Neuronal stem cell (in vitro differentiated cells): ENCODE measurements around the gene AHRR.

Experiments
- DNase-seq: peaks from one replicate; pipeline ENCODE4 v3.0.0-alpha.2; 2013; ENCODE audit warnings: low spot score
- H2AFZ ChIP-seq: one replicate; pipeline ENCODE4 v1.6.1; 2013; ENCODE audit warnings: mild to moderate bottlenecking, low read length, inconsistent platforms
- H2AK5ac ChIP-seq: 2 replicates; pipeline ENCODE4 v1.6.1; 2013; ENCODE audit warnings: low read depth, mild to moderate bottlenecking, inconsistent platforms, low read length, moderate library complexity, mixed read lengths
- H2BK120ac ChIP-seq: 2 replicates; pipeline ENCODE4 v1.6.1; 2013; ENCODE audit warnings: low read depth, mild to moderate bottlenecking, inconsistent platforms, low read length, moderate library complexity, mixed read lengths
- H2BK12ac ChIP-seq: one replicate; pipeline ENCODE4 v1.6.1; 2013; ENCODE audit warnings: low read length, inconsistent platforms
- H2BK15ac ChIP-seq: 2 replicates; pipeline ENCODE4 v1.6.1; 2013; ENCODE audit warnings: mild to moderate bottlenecking, low read length, inconsistent platforms, mixed read lengths
- H2BK5ac ChIP-seq: one replicate; pipeline ENCODE4 v1.6.1; 2013; ENCODE audit warnings: inconsistent platforms, mild to moderate bottlenecking, low read length, moderate library complexity
- H3K14ac ChIP-seq: one replicate; pipeline ENCODE4 v1.6.1; 2013; ENCODE audit warnings: low read length, inconsistent platforms
- H3K18ac ChIP-seq: 2 replicates; pipeline ENCODE4 v1.6.1; 2013; ENCODE audit warnings: low read length, inconsistent platforms
- H3K23ac ChIP-seq: 2 replicates; pipeline ENCODE4 v1.6.1; 2013; ENCODE audit warnings: low read depth, mild to moderate bottlenecking, mixed read lengths, low read length, inconsistent platforms; ENCODE audit not compliant: poor library complexity
- H3K27ac ChIP-seq: replicated peaks from 3 replicates; pipeline ENCODE4 v1.5.1; 2013; ENCODE audit warnings: low read length, inconsistent platforms
- H3K27me3 ChIP-seq, 3 experiments: 2 replicates each; pipeline ENCODE4 v1.6.1; 2013; ENCODE audit warnings: low read length in 3 of 3, mild to moderate bottlenecking in 2 of 3, inconsistent platforms in 1 of 3, low read depth in 1 of 3, mixed read lengths in 1 of 3, moderate library complexity in 1 of 3; ENCODE audit not compliant: control insufficient read depth in 3 of 3, insufficient read depth in 3 of 3
- H3K36me3 ChIP-seq, 2 donors: replicated peaks in 1 of 2; 2 replicates each; pipeline ENCODE4 v1.6.1; 2013; ENCODE audit warnings: low read length in 2 of 2; ENCODE audit not compliant: control insufficient read depth in 2 of 2, insufficient read depth in 2 of 2
- H3K4ac ChIP-seq: 2 replicates; pipeline ENCODE4 v1.6.1; 2013; ENCODE audit warnings: inconsistent platforms, mild to moderate bottlenecking, low read length, moderate library complexity
- H3K4me1 ChIP-seq, 2 donors: 1 replicate in 1 of 2; 2 replicates in 1 of 2; pipeline ENCODE4 v1.6.1; 2013; ENCODE audit warnings: low read length in 2 of 2, low read depth in 1 of 2; ENCODE audit not compliant: control insufficient read depth in 2 of 2, insufficient read depth in 1 of 2
- H3K4me2 ChIP-seq: one replicate; pipeline ENCODE4 v1.6.1; 2013; ENCODE audit warnings: mild to moderate bottlenecking, low read length, inconsistent platforms; ENCODE audit not compliant: insufficient read depth, poor library complexity, severe bottlenecking
- H3K4me3 ChIP-seq, 2 donors: 2 replicates each; pipeline ENCODE4 v1.5.1; 2013; ENCODE audit warnings: low read length in 2 of 2, mild to moderate bottlenecking in 2 of 2, inconsistent platforms in 1 of 2, moderate library complexity in 1 of 2
- H3K79me1 ChIP-seq: one replicate; pipeline ENCODE4 v1.6.1; 2013; ENCODE audit warnings: low read depth, mild to moderate bottlenecking, inconsistent platforms, low read length, moderate library complexity
- H3K9ac ChIP-seq: one replicate; pipeline ENCODE4 v1.6.1; 2013; ENCODE audit warnings: mild to moderate bottlenecking, low read depth, low read length, inconsistent platforms; ENCODE audit not compliant: poor library complexity
- H3K9me3 ChIP-seq, 2 donors: replicated peaks in 1 of 2; 2 replicates each; pipeline versions ENCODE3 to v1.6.1; 2013; ENCODE audit warnings: low read length in 2 of 2, mild to moderate bottlenecking in 2 of 2, inconsistent platforms in 1 of 2, low read depth in 1 of 2, mixed read lengths in 1 of 2, moderate library complexity in 1 of 2; ENCODE audit not compliant: control insufficient read depth in 2 of 2, insufficient read depth in 1 of 2
- H4K8ac ChIP-seq: one replicate; pipeline ENCODE4 v1.6.1; 2013; ENCODE audit warnings: low read depth, mild to moderate bottlenecking, inconsistent platforms, low read length, moderate library complexity
- H4K91ac ChIP-seq: one replicate; pipeline ENCODE4 v1.6.1; 2013; ENCODE audit warnings: low read length, low read depth, mild to moderate bottlenecking, inconsistent platforms; ENCODE audit not compliant: poor library complexity
- WGBS, 2 donors: extraction: QIAGEN DNeasy Blood & Tissue Kit; methylation state at CpG; one replicate each; pipeline ENCODE4 v1.1.7; 2013; ENCODE audit warnings: missing lambda C conversion rate in 2 of 2, mixed read lengths in 1 of 2; ENCODE audit not compliant: insufficient read length in 2 of 2, insufficient replicate concordance in 1 of 2; ENCODE audit errors: extremely low coverage in 2 of 2; 5-methylcytosine and 5-hydroxymethylcytosine counted together

The AHRR gene

DNA sequence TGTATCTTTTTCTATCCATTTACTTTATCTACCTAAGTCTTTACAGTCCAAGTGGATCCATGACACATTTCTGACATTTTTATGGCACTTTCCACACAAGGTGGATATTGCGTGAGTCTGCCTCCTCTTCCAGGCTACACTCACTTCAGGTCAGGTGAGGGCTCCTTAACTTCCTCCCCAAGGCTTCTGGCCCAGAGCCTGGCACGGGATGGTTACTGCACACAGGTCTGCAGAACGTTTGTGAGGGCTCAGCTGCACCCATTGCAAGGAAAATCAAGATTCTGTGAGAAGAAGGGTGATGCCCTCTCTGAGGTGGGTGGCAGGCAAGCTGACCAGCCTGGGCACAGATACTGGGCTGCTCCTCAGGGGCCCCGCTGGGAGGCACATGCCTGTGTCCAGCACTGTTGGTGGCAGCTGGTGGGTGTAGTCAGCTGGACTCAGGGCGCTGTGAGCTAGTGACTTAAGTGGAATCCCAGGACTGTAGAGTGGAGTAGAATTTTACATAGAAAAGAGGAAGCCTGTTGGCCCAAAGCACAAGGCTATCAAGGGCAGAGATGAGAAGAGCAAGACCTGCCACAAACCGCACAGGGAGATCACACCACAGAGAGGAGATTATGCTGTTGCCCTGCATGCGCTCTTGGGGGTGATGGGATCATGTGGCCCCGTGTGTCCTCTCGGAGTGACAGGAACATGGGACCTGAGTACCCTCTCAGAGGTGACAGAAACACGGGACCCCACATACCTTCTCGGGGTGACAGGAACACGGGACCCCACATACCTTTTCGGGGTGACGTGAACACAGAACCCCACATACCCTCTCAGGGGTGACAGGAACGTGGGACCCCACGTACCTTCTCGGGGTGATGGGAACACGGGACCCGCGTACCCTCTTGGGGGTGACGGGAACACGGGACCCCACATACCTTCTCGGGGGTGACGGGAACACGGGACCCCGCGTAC, 21.3 kb downstream of the AHRR start:
- no peaks in the 10 kb centered on the region for H3K36me3 ChIP-seq
- no peak overlapping the region for H3K14ac ChIP-seq
- peak overlapping the region; percentile 26 for H2BK5ac ChIP-seq
- H2AFZ ChIP-seq = no peak overlapping the region
- H3K23ac ChIP-seq = peak overlapping the region; percentile 4
- no peak overlapping the region for H3K4me2 ChIP-seq
- peak overlapping the region; percentile 69 for H2BK12ac ChIP-seq
- no peak overlapping the region for H4K91ac ChIP-seq
- peaks cover 3 to 14% of the 10 kb centered on the region in 2 donors for H3K4me1 ChIP-seq
- peak overlapping the region; percentile 17 for H2BK120ac ChIP-seq
- no peak overlapping the region for H2BK15ac ChIP-seq
- H4K8ac ChIP-seq = no peak overlapping the region
- H3K9me3 ChIP-seq = peaks cover 5 to 10% of the 10 kb centered on the region in 2 donors
- no peak overlapping the region for H3K27ac ChIP-seq
- no peaks in the 10 kb centered on the region for H3K79me1 ChIP-seq
- H3K4ac ChIP-seq = no peak overlapping the region
- peak overlapping the region; percentile 85 for H2AK5ac ChIP-seq
- DNase-seq = no peak
- H3K18ac ChIP-seq = peak overlapping the region; percentile 89
- WGBS, 2 donors = no CpG with 5 or more reads among the region's 27 CpGs
- no peak overlapping the region for H3K4me3 ChIP-seq
- H3K9ac ChIP-seq = no peak overlapping the region
- H3K27me3 ChIP-seq = peaks cover 2 to 17% (median 3%) of the 10 kb centered on the region in 3 experiments

GRCh38 chr5:343461-344401, 22.2 kb downstream of the AHRR start:
- H3K9ac ChIP-seq = peak overlapping the region; percentile 60
- peaks cover 3 to 14% of the 10 kb centered on the region in 2 donors for H3K4me1 ChIP-seq
- peak overlapping the region; percentile 26 for H2BK5ac ChIP-seq
- peak overlapping the region; percentile 56 for H3K14ac ChIP-seq
- peak overlapping the region in 1 of 2 donors; percentile 74 for H3K4me3 ChIP-seq
- peak overlapping the region; percentile 17 for H2BK120ac ChIP-seq
- no peak overlapping the region for H2BK15ac ChIP-seq
- no peak for DNase-seq
- H3K4me2 ChIP-seq = peak overlapping the region; percentile 80
- H2AFZ ChIP-seq = peak overlapping the region; percentile 77
- H3K4ac ChIP-seq = no peak overlapping the region
- peaks cover 2 to 19% (median 6%) of the 10 kb centered on the region in 3 experiments for H3K27me3 ChIP-seq
- H4K91ac ChIP-seq = no peak overlapping the region
- peak overlapping the region; percentile 89 for H3K18ac ChIP-seq
- peak overlapping the region; percentile 4 for H3K23ac ChIP-seq
- peaks cover 5 to 10% of the 10 kb centered on the region in 2 donors for H3K9me3 ChIP-seq
- H2BK12ac ChIP-seq = peak overlapping the region; percentile 69
- H3K79me1 ChIP-seq = no peaks in the 10 kb centered on the region
- no peaks in the 10 kb centered on the region for H3K36me3 ChIP-seq
- no CpG with 5 or more reads among the region's 102 CpGs for WGBS, 2 donors
- no peak overlapping the region for H3K27ac ChIP-seq
- H4K8ac ChIP-seq = peak overlapping the region; percentile 65
- peak overlapping the region; percentile 85 for H2AK5ac ChIP-seq

GRCh38 chr5:344668-345067, 23.2 kb downstream of the AHRR start:
- H3K9me3 ChIP-seq = peaks cover 5 to 10% of the 10 kb centered on the region in 2 donors
- H2AK5ac ChIP-seq = no peak overlapping the region
- H3K4me3 ChIP-seq = no peak overlapping the region
- no peaks in the 10 kb centered on the region for H3K36me3 ChIP-seq
- peaks cover 2 to 19% (median 8%) of the 10 kb centered on the region in 3 experiments for H3K27me3 ChIP-seq
- H3K4me1 ChIP-seq = peaks cover 3 to 14% of the 10 kb centered on the region in 2 donors
- H3K4me2 ChIP-seq = no peak overlapping the region
- H2BK120ac ChIP-seq = no peak overlapping the region
- H2BK5ac ChIP-seq = no peak overlapping the region
- H3K14ac ChIP-seq = no peak overlapping the region
- H3K27ac ChIP-seq = no peak overlapping the region
- WGBS, 2 donors = no CpG with 5 or more reads among the region's 8 CpGs
- no peak overlapping the region for H2AFZ ChIP-seq
- no peak for DNase-seq
- H4K91ac ChIP-seq = no peak overlapping the region
- no peak overlapping the region for H4K8ac ChIP-seq
- H3K4ac ChIP-seq = no peak overlapping the region
- no peak overlapping the region for H3K23ac ChIP-seq
- H3K18ac ChIP-seq = no peak overlapping the region
- H3K79me1 ChIP-seq = no peaks in the 10 kb centered on the region
- H2BK12ac ChIP-seq = no peak overlapping the region
- no peak overlapping the region for H2BK15ac ChIP-seq
- no peak overlapping the region for H3K9ac ChIP-seq
